NT2/D1 (cell line): ENCODE data around the gene GTF3C5.

Experiments used
- SUZ12 ChIP-seq: IDR thresholded peaks from 2 replicates; pipeline ENCODE4 v1.6.1; 2011; ENCODE audit not compliant: insufficient read length, insufficient read depth; ENCODE audit errors: extremely low read depth
- YY1 ChIP-seq: IDR thresholded peaks from 2 replicates; pipeline ENCODE4 v1.6.1; 2011; ENCODE audit not compliant: insufficient read length, insufficient read depth
- ZNF274 ChIP-seq: IDR thresholded peaks from 2 replicates; pipeline ENCODE4 v1.6.1; 2011; ENCODE audit warnings: mild to moderate bottlenecking, low read depth, low read length

GRCh38 chr9:133008824-133009223, 22.0 kb upstream of the GTF3C5 start:
- no peak for TF ChIP-seq ZNF274
- TF ChIP-seq YY1 = no peak
- TF ChIP-seq SUZ12 = no peak
